ENCODE data around the gene TOB2. TPM values are rescaled to one million over a fixed set of nuclear protein-coding genes. Genes with fewer than 3 reads are reported as not detected.
"Not testable (repeated sequence)": the region's sequence is repeated elsewhere in the genome, so short reads cannot be mapped to it uniquely, and the experiment has no call there.

The TOB2 gene
- total RNA-seq, 2 donors from 2014 or later, result 32.5 TPM

DNA sequence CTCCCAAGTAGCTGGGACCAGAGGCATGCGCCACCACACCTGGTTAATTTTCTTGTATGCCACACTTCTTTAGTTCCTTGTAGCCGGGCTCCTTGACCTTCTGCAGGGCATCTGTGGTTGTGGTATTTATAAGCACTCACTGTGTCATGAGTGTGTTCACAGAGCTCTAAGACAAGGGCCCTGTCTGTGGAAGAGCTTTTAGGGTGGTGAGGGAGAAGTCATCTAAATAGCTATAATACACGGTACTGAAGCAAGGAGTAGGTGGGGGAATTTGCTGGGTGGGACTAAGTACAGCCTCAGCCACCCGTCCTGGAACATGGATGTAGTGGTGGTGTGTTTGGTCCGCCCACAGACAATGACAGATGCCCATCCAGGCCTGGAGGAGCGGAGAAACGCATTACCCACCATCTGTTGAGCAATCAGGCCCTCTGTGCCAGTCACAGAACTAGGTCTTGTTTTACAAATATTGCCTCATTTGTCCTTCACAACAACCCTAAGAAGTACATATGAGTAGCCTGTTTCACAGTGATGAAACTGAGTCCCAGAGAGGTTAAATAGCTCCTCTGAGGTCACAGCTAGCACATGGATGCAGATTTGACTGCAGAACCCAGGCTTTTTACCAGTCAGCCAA lies 32.4 kb upstream of the TOB2 start:
- Mint-ChIP-seq H3K4me1 (ENCODE audit: low read depth) (peaks cover 35% of the 10 kb centered on the region), H3K27me3 (ENCODE audit: low read depth) (no peaks in the 10 kb centered on the region), H3K36me3 (ENCODE audit: insufficient read depth in 2 of 2) (peaks cover 0 to under 1% of the 10 kb centered on the region in 2 donors), H3K9me3 (no peaks in the 10 kb centered on the region), H3K27ac (no peak overlapping the region), H3K4me3 (no peak overlapping the region)
- DNase-seq, result no peak
- peak; percentile 24 to 61 for ATAC-seq (replicated peaks in 1 of 2)

DNA sequence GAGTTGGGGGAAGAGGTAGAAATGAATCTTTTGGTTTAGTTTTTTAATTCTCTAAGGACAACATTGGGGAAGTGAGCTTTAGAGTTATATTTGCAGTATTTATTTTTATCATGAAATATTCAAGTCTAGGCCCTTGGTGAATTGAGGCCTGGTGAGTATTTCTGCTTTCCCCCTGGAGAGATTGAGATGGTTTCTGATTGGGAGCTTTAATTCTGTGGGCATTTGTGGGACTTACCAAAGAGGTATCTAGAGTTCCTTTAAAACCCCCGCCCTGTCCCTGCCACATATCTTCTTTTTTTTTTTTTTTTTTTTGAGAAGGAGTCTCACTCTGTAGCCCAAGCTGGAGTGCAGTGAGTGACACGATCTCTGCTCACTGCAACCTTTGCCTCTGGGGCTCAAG lies 31.9 kb upstream of the TOB2 start:
- H3K4me3 Mint-ChIP-seq, result no peak overlapping the region
- H3K27ac Mint-ChIP-seq, result peak overlapping the region; percentile 71
- no peaks in the 10 kb centered on the region for H3K27me3 Mint-ChIP-seq (ENCODE audit: low read depth)
- H3K9me3 Mint-ChIP-seq, result no peaks in the 10 kb centered on the region
- DNase-seq (no peak), ATAC-seq (replicated peaks in 1 of 2) (no peak)
- peaks cover 35% of the 10 kb centered on the region for H3K4me1 Mint-ChIP-seq (ENCODE audit: low read depth)
- peaks cover 0 to 1% of the 10 kb centered on the region in 2 donors for H3K36me3 Mint-ChIP-seq (ENCODE audit: insufficient read depth in 2 of 2)

DNA sequence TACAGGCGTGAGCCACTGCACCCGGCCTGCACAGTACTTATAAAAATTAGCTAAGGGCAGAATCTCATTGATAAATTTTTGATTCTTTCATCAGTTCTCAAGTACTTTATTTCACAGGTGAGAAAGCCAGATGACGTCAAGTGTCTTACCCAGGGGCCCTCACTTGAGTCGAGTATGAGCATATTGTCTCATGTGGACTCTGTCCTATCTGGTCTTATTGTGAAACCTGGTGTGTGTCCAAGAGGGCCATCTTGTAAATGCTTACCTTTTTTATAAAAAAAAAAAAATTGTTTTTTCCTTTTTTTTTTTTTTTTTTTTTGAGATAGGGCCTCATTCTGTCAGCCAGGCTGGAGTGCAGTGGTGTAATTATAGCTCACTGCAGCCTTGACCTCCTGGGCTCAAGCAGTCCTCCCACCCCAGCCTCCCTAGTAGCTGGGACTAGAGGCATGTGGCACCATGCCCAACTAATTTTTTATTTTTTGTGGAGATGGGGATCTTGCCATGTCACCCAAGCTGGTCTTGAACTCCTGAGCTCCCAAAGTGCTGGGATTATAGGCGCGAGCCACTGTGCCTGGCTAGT lies 28.4 kb upstream of the TOB2 start:
- H3K4me3 Mint-ChIP-seq, result no peak overlapping the region
- H3K36me3 Mint-ChIP-seq (ENCODE audit: insufficient read depth in 2 of 2), result peaks cover 0 to 3% of the 10 kb centered on the region in 2 donors
- peaks cover 52% of the 10 kb centered on the region for H3K4me1 Mint-ChIP-seq (ENCODE audit: low read depth)

DNA sequence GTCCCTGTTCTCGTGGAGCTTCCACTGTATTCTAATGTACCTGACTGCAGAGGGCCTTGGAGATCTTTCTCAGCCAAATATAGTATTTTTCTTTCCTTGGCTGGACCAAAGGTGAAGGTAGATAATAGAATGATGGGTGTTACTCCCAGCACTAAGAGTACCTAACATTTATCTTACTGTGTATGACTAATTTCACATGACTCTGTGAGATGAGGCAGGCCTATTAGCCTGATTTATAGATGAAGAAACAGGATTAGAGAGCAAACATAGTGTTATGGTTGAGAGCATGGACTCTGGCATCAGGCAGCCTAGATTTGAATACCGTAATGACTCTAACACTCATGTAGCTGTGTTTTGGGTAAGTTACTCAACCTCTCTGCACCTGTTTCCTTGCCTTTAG lies 25.0 kb upstream of the TOB2 start:
- ATAC-seq (replicated peaks in 1 of 2) (no peak), DNase-seq (no peak)
- Mint-ChIP-seq H3K4me1 (ENCODE audit: low read depth) (peaks cover 61% of the 10 kb centered on the region), H3K27ac (peak overlapping the region; percentile 68), H3K4me3 (no peak overlapping the region), H3K36me3 (ENCODE audit: insufficient read depth in 2 of 2) (peaks cover 10 to 14% of the 10 kb centered on the region in 2 donors), H3K27me3 (ENCODE audit: low read depth) (no peaks in the 10 kb centered on the region), H3K9me3 (no peaks in the 10 kb centered on the region)

More for the DNA sequence above, 28.4 kb upstream of the TOB2 start:
- no peak for DNase-seq
- ATAC-seq (replicated peaks in 1 of 2), result no peak
- no peak overlapping the region for H3K27ac Mint-ChIP-seq
- no peaks in the 10 kb centered on the region for H3K9me3 Mint-ChIP-seq
- no peaks in the 10 kb centered on the region for H3K27me3 Mint-ChIP-seq (ENCODE audit: low read depth)

DNA sequence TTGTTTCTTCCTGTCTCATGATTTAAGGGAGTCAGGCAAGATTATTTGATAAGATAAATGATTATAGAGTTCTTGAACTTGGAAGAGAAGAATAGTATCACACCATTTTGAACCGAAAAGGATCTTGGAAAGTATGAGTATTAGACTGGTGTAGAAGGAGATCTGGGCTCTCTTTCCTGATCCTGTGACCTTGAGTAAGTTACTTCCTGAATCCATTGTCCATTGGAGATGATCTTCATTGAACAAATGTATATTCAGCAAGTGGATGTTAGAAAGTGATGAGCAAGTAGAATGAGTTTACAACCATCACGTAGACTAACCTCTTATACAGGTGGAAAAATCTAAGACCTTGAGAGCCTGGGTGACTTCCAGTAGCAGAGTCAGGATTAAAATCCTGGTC lies 24.3 kb upstream of the TOB2 start:
- Mint-ChIP-seq H3K4me3 (peak overlapping the region; percentile 83 to 98), H3K27ac (peak overlapping the region; percentile 95), H3K9me3 (no peaks in the 10 kb centered on the region), H3K36me3 (ENCODE audit: insufficient read depth in 2 of 2) (peaks cover 10 to 14% of the 10 kb centered on the region in 2 donors), H3K27me3 (ENCODE audit: low read depth) (no peaks in the 10 kb centered on the region), H3K4me1 (ENCODE audit: low read depth) (peaks cover 61% of the 10 kb centered on the region)
- no peak for DNase-seq
- no peak for ATAC-seq (replicated peaks in 1 of 2)

DNA sequence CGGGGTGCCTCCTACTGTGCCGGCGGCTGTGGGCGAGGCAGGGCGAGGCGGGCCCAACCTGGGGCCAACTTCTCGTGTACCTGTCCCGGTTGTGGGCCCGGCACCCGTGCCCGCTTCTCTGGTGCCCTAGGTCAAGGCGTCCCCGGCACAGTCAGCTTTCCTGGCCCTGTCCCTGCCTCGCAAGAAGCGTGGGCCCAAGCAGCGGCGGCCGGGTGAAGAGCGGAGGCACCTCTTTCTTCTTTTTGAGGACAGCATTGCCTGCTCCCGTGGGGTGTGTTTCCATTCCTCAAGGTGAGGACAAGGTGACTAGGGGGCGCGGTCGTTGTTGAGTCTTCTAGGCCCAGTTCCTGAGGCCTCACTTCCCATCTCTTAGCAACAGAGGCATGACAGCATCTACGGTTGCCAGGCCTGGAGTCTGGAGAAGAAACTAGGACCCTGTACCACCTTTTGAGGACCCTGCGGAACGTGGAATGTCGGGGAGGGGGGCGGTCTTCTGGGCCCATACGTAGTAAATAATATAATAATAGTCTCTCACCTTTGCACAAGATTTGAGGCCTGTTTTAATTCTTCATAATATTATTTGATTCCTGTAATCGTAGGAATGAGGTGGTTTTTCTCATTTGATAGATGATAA lies 22.7 kb upstream of the TOB2 start:
- no peak for ATAC-seq (replicated peaks in 1 of 2)
- peaks cover 66% of the 10 kb centered on the region for H3K4me1 Mint-ChIP-seq (ENCODE audit: low read depth)
- H3K27ac Mint-ChIP-seq, result peak overlapping the region; percentile 95
- H3K9me3 Mint-ChIP-seq, result no peaks in the 10 kb centered on the region
- H3K27me3 Mint-ChIP-seq (ENCODE audit: low read depth), result no peaks in the 10 kb centered on the region
- DNase-seq, result no peak
- peak overlapping the region; percentile 83 to 98 for H3K4me3 Mint-ChIP-seq
- H3K36me3 Mint-ChIP-seq (ENCODE audit: insufficient read depth in 2 of 2), result peaks cover 14 to 20% of the 10 kb centered on the region in 2 donors

DNA sequence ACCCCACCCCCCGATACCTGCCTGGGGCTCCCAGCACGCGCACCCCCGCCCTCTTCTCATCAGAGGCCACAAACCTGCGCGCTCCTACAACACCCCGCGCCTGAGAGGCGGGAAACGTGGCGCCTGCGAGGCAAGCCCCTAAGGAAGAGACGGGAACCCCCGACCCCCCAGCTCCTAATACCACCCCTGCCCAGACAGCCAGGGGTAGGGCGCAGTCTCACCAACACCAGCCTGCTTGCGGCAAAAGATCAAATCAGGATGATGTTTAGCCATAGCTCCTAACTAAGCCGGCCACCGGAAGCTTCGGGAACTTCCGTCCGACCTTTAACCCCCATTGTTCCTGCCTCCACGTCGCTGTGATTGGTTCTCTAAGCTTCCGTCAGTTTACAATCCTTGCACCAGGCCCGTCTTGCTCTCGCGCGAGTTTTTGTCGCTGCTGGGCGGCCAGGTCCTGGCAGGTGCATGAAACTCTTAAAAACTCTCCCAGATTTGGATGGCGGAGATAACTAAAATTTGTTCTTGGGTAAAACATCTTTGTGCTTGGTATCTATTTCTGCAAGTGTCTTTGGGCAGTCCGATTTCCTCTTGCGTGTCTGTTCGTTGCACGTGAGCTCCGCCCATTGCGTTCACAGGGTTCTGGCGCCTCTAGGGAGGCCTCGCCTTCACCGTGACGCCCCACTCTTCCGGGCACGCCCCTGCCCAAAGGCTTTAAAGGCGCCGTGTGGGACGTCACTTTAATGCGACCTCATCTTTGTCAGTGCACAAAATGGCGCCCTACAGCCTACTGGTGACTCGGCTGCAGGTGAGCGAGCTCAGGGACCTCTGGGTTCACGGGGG lies 22.0 kb upstream of the TOB2 start, which contains the start of the genes ACO2 and PHF5A:
TSS of gene ACO2 (plus strand) at position 737 of the 837 bp plus-strand sequence. CDS start at position 767, 30 bp downstream.
TSS of gene PHF5A (minus strand) at position 312 of the 837 bp plus-strand sequence. CDS start at position 273, 39 bp downstream.
- Mint-ChIP-seq H3K9me3 (no peaks in the 10 kb centered on the region), H3K27ac (peak within 1 kb of the TSS; percentile 95), H3K27me3 (ENCODE audit: low read depth) (no peaks in the 10 kb centered on the region), H3K36me3 (ENCODE audit: insufficient read depth in 2 of 2) (peaks cover 16 to 24% of the 10 kb centered on the region in 2 donors), H3K4me1 (ENCODE audit: low read depth) (peaks cover 61% of the 10 kb centered on the region), H3K4me3 (peak within 1 kb of the TSS; percentile 83 to 98)
- ATAC-seq (replicated peaks in 1 of 2), result peak; percentile 95
- DNase-seq, result peak; percentile 98

DNA sequence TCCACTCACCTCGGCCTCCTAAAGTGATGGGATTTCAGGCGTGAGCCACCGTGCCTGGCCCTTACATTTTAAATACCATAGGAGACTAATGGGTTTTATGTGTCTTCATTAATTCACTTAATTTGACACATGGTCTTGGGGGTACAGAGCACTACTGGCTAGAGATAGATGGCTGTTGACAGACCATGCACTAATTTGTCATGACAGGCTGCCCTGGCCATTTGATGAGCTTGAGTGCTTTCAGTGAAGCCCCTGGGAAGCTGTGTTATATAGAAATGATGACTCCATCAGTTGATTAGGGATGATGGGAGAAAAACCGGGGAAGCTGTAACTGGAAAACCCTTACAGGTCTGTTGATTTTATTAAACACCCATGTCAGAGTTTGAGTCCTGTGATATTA lies 15.3 kb upstream of the TOB2 start:
- H3K27ac Mint-ChIP-seq, result no peak overlapping the region
- ATAC-seq (replicated peaks in 1 of 2) (no peak), DNase-seq (no peak)
- H3K9me3 Mint-ChIP-seq, result no peaks in the 10 kb centered on the region
- H3K27me3 Mint-ChIP-seq (ENCODE audit: low read depth), result no peaks in the 10 kb centered on the region
- no peak overlapping the region for H3K4me3 Mint-ChIP-seq
- peaks cover 11 to 24% of the 10 kb centered on the region in 2 donors for H3K36me3 Mint-ChIP-seq (ENCODE audit: insufficient read depth in 2 of 2)
- H3K4me1 Mint-ChIP-seq (ENCODE audit: low read depth), result peaks cover 7% of the 10 kb centered on the region

DNA sequence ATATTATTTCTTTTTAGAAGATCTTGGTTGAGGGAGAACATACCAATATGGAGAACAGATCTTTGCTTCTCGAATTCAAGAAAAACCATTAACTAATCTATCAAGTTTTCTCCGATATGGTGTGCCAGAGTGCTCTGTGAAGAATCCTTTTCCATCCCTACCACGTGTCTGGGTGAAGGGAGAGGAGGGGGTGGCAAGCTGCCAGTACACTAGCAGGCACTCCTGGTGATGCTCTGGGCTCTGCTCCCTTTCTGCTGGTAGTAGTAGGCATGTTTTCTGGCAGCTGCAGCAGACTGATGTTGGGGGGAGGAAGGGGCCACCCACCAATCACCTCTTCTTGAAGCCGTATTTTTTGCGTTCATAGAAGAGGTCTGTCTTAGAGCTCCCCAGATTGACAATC lies 13.5 kb upstream of the TOB2 start:
- not testable (repeated sequence) for ATAC-seq (replicated peaks in 1 of 2); H3K4me1 Mint-ChIP-seq (ENCODE audit: low read depth); H3K27me3 Mint-ChIP-seq (ENCODE audit: low read depth); H3K27ac Mint-ChIP-seq; H3K9me3 Mint-ChIP-seq; H3K4me3 Mint-ChIP-seq; DNase-seq
- peaks cover 10 to 23% of the 10 kb centered on the region in 2 donors for H3K36me3 Mint-ChIP-seq (ENCODE audit: insufficient read depth in 2 of 2)

DNA sequence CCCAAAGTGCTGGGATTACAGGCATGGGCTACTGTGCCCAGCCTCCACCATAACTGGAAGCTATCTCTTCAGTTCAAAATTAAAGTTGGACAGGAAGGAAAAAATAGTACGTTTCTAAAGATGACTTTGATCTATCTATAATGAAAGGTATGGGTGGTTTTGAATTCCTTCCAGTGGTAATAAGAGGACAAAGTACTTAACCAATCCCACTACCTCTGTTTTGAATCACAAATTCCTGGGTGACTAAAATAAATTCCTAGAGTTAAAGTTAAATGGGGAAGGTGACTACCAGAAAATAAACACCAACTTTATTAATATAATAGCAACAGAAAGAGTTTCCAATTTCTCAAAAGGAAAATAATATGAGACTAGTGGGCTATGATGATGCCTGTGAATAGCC lies 12.8 kb upstream of the TOB2 start:
- Mint-ChIP-seq H3K4me3 (no peak overlapping the region), H3K27me3 (ENCODE audit: low read depth) (no peaks in the 10 kb centered on the region), H3K9me3 (no peaks in the 10 kb centered on the region), H3K27ac (no peak overlapping the region), H3K36me3 (ENCODE audit: insufficient read depth in 2 of 2) (peaks cover 6 to 18% of the 10 kb centered on the region in 2 donors), H3K4me1 (ENCODE audit: low read depth) (no peaks in the 10 kb centered on the region)
- DNase-seq (no peak), ATAC-seq (replicated peaks in 1 of 2) (no peak)

DNA sequence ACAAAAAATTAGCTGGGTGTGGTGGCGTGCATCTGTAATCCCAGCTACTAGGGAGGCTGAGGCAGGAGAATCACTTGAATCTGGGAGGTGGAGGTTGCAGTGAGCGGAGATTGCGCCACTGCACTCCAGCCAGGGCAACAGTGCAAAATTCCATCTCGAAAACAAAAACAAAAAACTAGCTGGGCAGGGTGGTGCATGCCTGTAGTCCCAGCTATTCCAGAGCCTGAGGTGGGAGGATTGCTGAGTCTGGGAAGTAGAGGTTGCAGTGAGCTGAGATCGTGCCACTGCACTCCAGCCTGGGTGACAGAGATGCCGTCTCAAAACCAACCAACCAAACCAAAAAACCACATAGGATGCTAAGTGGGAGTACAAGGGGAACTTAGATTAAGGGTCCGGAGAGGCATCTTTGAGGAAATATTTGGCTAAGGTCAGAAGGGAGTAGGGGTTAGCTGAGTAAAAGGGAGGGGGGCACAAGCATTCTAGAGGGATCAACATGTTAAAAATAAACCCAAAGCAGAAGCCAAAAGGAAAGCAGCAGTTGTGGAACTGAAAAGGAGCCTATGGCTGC lies 11.6 kb upstream of the TOB2 start:
- no peak for ATAC-seq (replicated peaks in 1 of 2)
- no peak overlapping the region for H3K27ac Mint-ChIP-seq
- H3K27me3 Mint-ChIP-seq (ENCODE audit: low read depth), result no peaks in the 10 kb centered on the region
- no peak overlapping the region for H3K4me3 Mint-ChIP-seq
- no peaks in the 10 kb centered on the region for H3K4me1 Mint-ChIP-seq (ENCODE audit: low read depth)
- peaks cover 4 to 13% of the 10 kb centered on the region in 2 donors for H3K36me3 Mint-ChIP-seq (ENCODE audit: insufficient read depth in 2 of 2)
- no peaks in the 10 kb centered on the region for H3K9me3 Mint-ChIP-seq
- no peak for DNase-seq

DNA sequence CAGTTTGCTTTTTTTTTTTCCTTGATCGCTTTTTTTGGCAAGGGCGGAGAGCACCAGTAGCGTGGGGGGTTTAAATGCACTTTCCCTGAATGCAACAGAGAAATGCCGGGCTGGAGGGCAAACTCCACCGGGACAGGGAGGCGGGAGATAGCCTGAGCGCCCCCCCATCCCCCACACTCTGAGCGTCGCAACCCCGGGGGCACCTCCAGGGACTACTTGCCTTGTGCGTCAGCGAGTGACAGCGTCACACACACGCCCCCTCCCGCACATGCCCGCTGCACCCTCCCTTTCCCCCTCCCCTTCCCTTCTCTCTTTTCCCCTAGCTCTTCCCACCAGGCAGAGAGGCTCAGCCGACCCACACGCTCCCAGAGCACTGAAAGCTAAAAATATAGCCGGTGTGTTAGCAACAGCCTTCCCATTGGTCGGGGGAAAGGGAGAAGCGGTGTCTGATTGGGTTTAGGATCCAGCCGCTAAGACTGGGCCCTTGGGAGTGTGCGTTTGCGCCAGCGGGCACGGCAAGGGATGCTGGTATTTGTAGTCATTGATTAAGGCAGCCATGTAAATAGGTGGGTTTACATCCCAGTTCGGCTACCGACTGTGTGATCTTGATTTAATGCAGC lies 1.7 kb upstream of the TOB2 start:
- Mint-ChIP-seq H3K27ac (peak overlapping the region; percentile 48), H3K27me3 (ENCODE audit: low read depth) (no peaks in the 10 kb centered on the region), H3K4me3 (peak overlapping the region; percentile 90 to 98), H3K36me3 (ENCODE audit: insufficient read depth in 2 of 2) (peaks cover 5 to 8% of the 10 kb centered on the region in 2 donors), H3K9me3 (no peaks in the 10 kb centered on the region), H3K4me1 (ENCODE audit: low read depth) (peaks cover 21% of the 10 kb centered on the region)
- DNase-seq, result peak; percentile 88 to 90
- peak; percentile 65 for ATAC-seq (replicated peaks in 1 of 2)

Data from activated T-cell treated with anti-CD3 and anti-CD28 coated beads, Interleukin-2, amount 50 U/mL, for 72 hours (primary cell).